Measurements from ENCODE around the gene ITGAX. TPM values are rescaled to one million over a fixed set of nuclear protein-coding genes. Genes with fewer than 3 reads are reported as not detected.

ITGAX gene
- total RNA-seq, 1 experiment from 2014 or later, result 2.7 TPM

- DNase-seq (ENCODE audit: low read depth), result peak; percentile 24
These were observed 7.5 kb upstream of the ITGAX start for GRCh38 chr16:31347445-31347844.

- no peak for DNase-seq (ENCODE audit: low read depth)
These were observed 6.4 kb upstream of the ITGAX start for GRCh38 chr16:31348579-31348978.

GRCh38 chr16:31350275-31351005 lies 4.5 kb upstream of the ITGAX start:
- DNase-seq (ENCODE audit: low read depth), result no peak

GRCh38 chr16:31351246-31351941 lies 3.6 kb upstream of the ITGAX start:
- no peak for DNase-seq (ENCODE audit: low read depth)

GRCh38 chr16:31351942-31352325 lies 3.0 kb upstream of the ITGAX start:
- DNase-seq (ENCODE audit: low read depth), result peak; percentile 25

- no peak for DNase-seq (ENCODE audit: low read depth)
These were observed 2.4 kb upstream of the ITGAX start for GRCh38 chr16:31352376-31353115.

GRCh38 chr16:31355431-31356100 lies 590 bp downstream of the ITGAX start:
- no peak for DNase-seq (ENCODE audit: low read depth)

GRCh38 chr16:31356566-31357323 lies 1.8 kb downstream of the ITGAX start:
- DNase-seq (ENCODE audit: low read depth), result no peak

- DNase-seq (ENCODE audit: low read depth), result no peak
These were observed 2.5 kb downstream of the ITGAX start for GRCh38 chr16:31357324-31358109.

- no peak for DNase-seq (ENCODE audit: low read depth)
These were observed 5.3 kb downstream of the ITGAX start for GRCh38 chr16:31360251-31360650.

GRCh38 chr16:31361201-31362110 lies 6.5 kb downstream of the ITGAX start:
- no peak for DNase-seq (ENCODE audit: low read depth)

GRCh38 chr16:31362476-31363405 lies 7.8 kb downstream of the ITGAX start:
- DNase-seq (ENCODE audit: low read depth), result no peak

GRCh38 chr16:31363721-31364120 lies 8.7 kb downstream of the ITGAX start:
- no peak for DNase-seq (ENCODE audit: low read depth)

- no peak for DNase-seq (ENCODE audit: low read depth)
These were observed 9.4 kb downstream of the ITGAX start for GRCh38 chr16:31364421-31364820.

- no peak for DNase-seq (ENCODE audit: low read depth)
These were observed 10.3 kb downstream of the ITGAX start for GRCh38 chr16:31365131-31365865.

GRCh38 chr16:31367853-31368252 lies 12.9 kb downstream of the ITGAX start:
- DNase-seq (ENCODE audit: low read depth), result no peak

- no peak for DNase-seq (ENCODE audit: low read depth)
These were observed 16.0 kb downstream of the ITGAX start for GRCh38 chr16:31371008-31371407.
